ENCODE measurements around the gene PPP1R13B.

Gene PPP1R13B

GRCh38 chr14:103731916-103732867 lies 115.2 kb downstream of the PPP1R13B start:
- H3K36me3 ChIP-seq (ENCODE audit: control insufficient read depth in 1 of 2, insufficient read depth in 2 of 2, low read length in 2 of 2) = peaks cover 34 to 52% of the 10 kb centered on the region in 2 donors
- H3K27me3 ChIP-seq (ENCODE audit: low read depth, low read length) = no peaks in the 10 kb centered on the region
- H3K4me3 ChIP-seq (ENCODE audit: low read depth in 1 of 2, low read length in 2 of 2) = no peak overlapping the region
- H3K4me1 ChIP-seq (ENCODE audit: control insufficient read depth in 1 of 2, insufficient read depth in 2 of 2, low read length in 2 of 2) = peaks cover 4 to 26% of the 10 kb centered on the region in 2 donors
- no peak overlapping the region for H3K27ac ChIP-seq (ENCODE audit: low read length)
- H3K9me3 ChIP-seq (ENCODE audit: control insufficient read depth in 1 of 2, low read length in 2 of 2) = no peaks in the 10 kb centered on the region

- H3K27ac ChIP-seq (ENCODE audit: low read length) = no peak overlapping the region
- H3K9me3 ChIP-seq (ENCODE audit: control insufficient read depth in 1 of 2, low read length in 2 of 2) = no peaks in the 10 kb centered on the region
- H3K27me3 ChIP-seq (ENCODE audit: low read depth, low read length) = no peaks in the 10 kb centered on the region
- peaks cover 34 to 52% of the 10 kb centered on the region in 2 donors for H3K36me3 ChIP-seq (ENCODE audit: control insufficient read depth in 1 of 2, insufficient read depth in 2 of 2, low read length in 2 of 2)
- H3K4me3 ChIP-seq (ENCODE audit: low read depth in 1 of 2, low read length in 2 of 2) = no peak overlapping the region
- H3K4me1 ChIP-seq (ENCODE audit: control insufficient read depth in 1 of 2, insufficient read depth in 2 of 2, low read length in 2 of 2) = peaks cover 0 to 19% of the 10 kb centered on the region in 2 donors
These were observed 115.9 kb downstream of the PPP1R13B start for GRCh38 chr14:103731481-103731880.

- H3K4me1 ChIP-seq (ENCODE audit: control insufficient read depth in 1 of 2, insufficient read depth in 2 of 2, low read length in 2 of 2) = peaks cover 0 to 10% of the 10 kb centered on the region in 2 donors
- no peaks in the 10 kb centered on the region for H3K27me3 ChIP-seq (ENCODE audit: low read depth, low read length)
- no peaks in the 10 kb centered on the region for H3K9me3 ChIP-seq (ENCODE audit: control insufficient read depth in 1 of 2, low read length in 2 of 2)
- H3K36me3 ChIP-seq (ENCODE audit: control insufficient read depth in 1 of 2, insufficient read depth in 2 of 2, low read length in 2 of 2) = peaks cover 34 to 52% of the 10 kb centered on the region in 2 donors
- H3K27ac ChIP-seq (ENCODE audit: low read length) = no peak overlapping the region
- no peak overlapping the region for H3K4me3 ChIP-seq (ENCODE audit: low read depth in 1 of 2, low read length in 2 of 2)
These were observed 116.8 kb downstream of the PPP1R13B start for GRCh38 chr14:103730490-103731035.

GRCh38 chr14:103729496-103730448 lies 117.6 kb downstream of the PPP1R13B start:
- Histone ChIP-seq H3K4me1 (ENCODE audit: control insufficient read depth in 1 of 2, insufficient read depth in 2 of 2, low read length in 2 of 2) (peaks cover 0 to 6% of the 10 kb centered on the region in 2 donors), H3K36me3 (ENCODE audit: control insufficient read depth in 1 of 2, insufficient read depth in 2 of 2, low read length in 2 of 2) (peaks cover 32 to 52% of the 10 kb centered on the region in 2 donors), H3K27me3 (ENCODE audit: low read depth, low read length) (no peaks in the 10 kb centered on the region), H3K4me3 (ENCODE audit: low read depth in 1 of 2, low read length in 2 of 2) (no peak overlapping the region), H3K9me3 (ENCODE audit: control insufficient read depth in 1 of 2, low read length in 2 of 2) (no peaks in the 10 kb centered on the region), H3K27ac (ENCODE audit: low read length) (no peak overlapping the region)

- H3K9me3 ChIP-seq (ENCODE audit: control insufficient read depth in 1 of 2, low read length in 2 of 2) = no peaks in the 10 kb centered on the region
- no peak overlapping the region for H3K27ac ChIP-seq (ENCODE audit: low read length)
- H3K4me3 ChIP-seq (ENCODE audit: low read depth in 1 of 2, low read length in 2 of 2) = no peak overlapping the region
- peaks cover 26 to 48% of the 10 kb centered on the region in 2 donors for H3K36me3 ChIP-seq (ENCODE audit: control insufficient read depth in 1 of 2, insufficient read depth in 2 of 2, low read length in 2 of 2)
- H3K27me3 ChIP-seq (ENCODE audit: low read depth, low read length) = no peaks in the 10 kb centered on the region
- peaks cover 5 to 17% of the 10 kb centered on the region in 2 donors for H3K4me1 ChIP-seq (ENCODE audit: control insufficient read depth in 1 of 2, insufficient read depth in 2 of 2, low read length in 2 of 2)
These were observed 118.7 kb downstream of the PPP1R13B start for GRCh38 chr14:103728721-103729120.

- Histone ChIP-seq H3K36me3 (ENCODE audit: control insufficient read depth in 1 of 2, insufficient read depth in 2 of 2, low read length in 2 of 2) (peaks cover 26 to 42% of the 10 kb centered on the region in 2 donors), H3K4me3 (ENCODE audit: low read depth in 1 of 2, low read length in 2 of 2) (no peak overlapping the region), H3K27ac (ENCODE audit: low read length) (no peak overlapping the region), H3K9me3 (ENCODE audit: control insufficient read depth in 1 of 2, low read length in 2 of 2) (no peaks in the 10 kb centered on the region), H3K27me3 (ENCODE audit: low read depth, low read length) (no peaks in the 10 kb centered on the region), H3K4me1 (ENCODE audit: control insufficient read depth in 1 of 2, insufficient read depth in 2 of 2, low read length in 2 of 2) (peaks cover 5 to 22% of the 10 kb centered on the region in 2 donors)
These were observed 119.2 kb downstream of the PPP1R13B start for GRCh38 chr14:103728141-103728540.

- Histone ChIP-seq H3K27me3 (ENCODE audit: low read depth, low read length) (no peaks in the 10 kb centered on the region), H3K36me3 (ENCODE audit: control insufficient read depth in 1 of 2, insufficient read depth in 2 of 2, low read length in 2 of 2) (peaks cover 19 to 35% of the 10 kb centered on the region in 2 donors), H3K4me1 (ENCODE audit: control insufficient read depth in 1 of 2, insufficient read depth in 2 of 2, low read length in 2 of 2) (peaks cover 5 to 28% of the 10 kb centered on the region in 2 donors), H3K27ac (ENCODE audit: low read length) (no peak overlapping the region), H3K9me3 (ENCODE audit: control insufficient read depth in 1 of 2, low read length in 2 of 2) (no peaks in the 10 kb centered on the region), H3K4me3 (ENCODE audit: low read depth in 1 of 2, low read length in 2 of 2) (no peak overlapping the region)
These were observed 119.9 kb downstream of the PPP1R13B start for GRCh38 chr14:103727313-103727980.

- Histone ChIP-seq H3K4me3 (ENCODE audit: low read depth in 1 of 2, low read length in 2 of 2) (no peak overlapping the region), H3K36me3 (ENCODE audit: control insufficient read depth in 1 of 2, insufficient read depth in 2 of 2, low read length in 2 of 2) (peaks cover 12 to 30% of the 10 kb centered on the region in 2 donors), H3K27me3 (ENCODE audit: low read depth, low read length) (no peaks in the 10 kb centered on the region), H3K9me3 (ENCODE audit: control insufficient read depth in 1 of 2, low read length in 2 of 2) (no peaks in the 10 kb centered on the region), H3K4me1 (ENCODE audit: control insufficient read depth in 1 of 2, insufficient read depth in 2 of 2, low read length in 2 of 2) (peaks cover 5 to 33% of the 10 kb centered on the region in 2 donors), H3K27ac (ENCODE audit: low read length) (no peak overlapping the region)
These were observed 120.9 kb downstream of the PPP1R13B start for GRCh38 chr14:103726474-103726873.

- Histone ChIP-seq H3K4me3 (ENCODE audit: low read depth in 1 of 2, low read length in 2 of 2) (no peak overlapping the region), H3K4me1 (ENCODE audit: control insufficient read depth in 1 of 2, insufficient read depth in 2 of 2, low read length in 2 of 2) (peaks cover 5 to 36% of the 10 kb centered on the region in 2 donors), H3K27me3 (ENCODE audit: low read depth, low read length) (no peaks in the 10 kb centered on the region), H3K9me3 (ENCODE audit: control insufficient read depth in 1 of 2, low read length in 2 of 2) (no peaks in the 10 kb centered on the region), H3K27ac (ENCODE audit: low read length) (no peak overlapping the region), H3K36me3 (ENCODE audit: control insufficient read depth in 1 of 2, insufficient read depth in 2 of 2, low read length in 2 of 2) (peaks cover 12 to 30% of the 10 kb centered on the region in 2 donors)
These were observed 121.5 kb downstream of the PPP1R13B start for GRCh38 chr14:103725739-103726395.

- H3K9me3 ChIP-seq (ENCODE audit: control insufficient read depth in 1 of 2, low read length in 2 of 2) = no peaks in the 10 kb centered on the region
- no peaks in the 10 kb centered on the region for H3K27me3 ChIP-seq (ENCODE audit: low read depth, low read length)
- H3K4me1 ChIP-seq (ENCODE audit: control insufficient read depth in 1 of 2, insufficient read depth in 2 of 2, low read length in 2 of 2) = peaks cover 5 to 32% of the 10 kb centered on the region in 2 donors
- H3K36me3 ChIP-seq (ENCODE audit: control insufficient read depth in 1 of 2, insufficient read depth in 2 of 2, low read length in 2 of 2) = peaks cover 12 to 27% of the 10 kb centered on the region in 2 donors
- H3K4me3 ChIP-seq (ENCODE audit: low read depth in 1 of 2, low read length in 2 of 2) = no peak overlapping the region
- no peak overlapping the region for H3K27ac ChIP-seq (ENCODE audit: low read length)
These were observed 122.2 kb downstream of the PPP1R13B start for GRCh38 chr14:103725001-103725682.

Data from muscle layer of duodenum (tissue), 2 donors.